GM21367 (cell line): ENCODE results near the gene EVA1A.

Experiments used
- ATAC-seq: cut with Tn5 transposase; IDR thresholded peaks from one replicate; pipeline ENCODE4 v1.9.1; 2021; ENCODE audit not compliant: unreplicated experiment

Gene EVA1A

GRCh38 chr2:75592030-75592429 is 31.3 kb upstream of the EVA1A start:
- no peak for ATAC-seq

- no peak for ATAC-seq
These were observed 28.8 kb upstream of the EVA1A start for GRCh38 chr2:75589391-75590105.

DNA sequence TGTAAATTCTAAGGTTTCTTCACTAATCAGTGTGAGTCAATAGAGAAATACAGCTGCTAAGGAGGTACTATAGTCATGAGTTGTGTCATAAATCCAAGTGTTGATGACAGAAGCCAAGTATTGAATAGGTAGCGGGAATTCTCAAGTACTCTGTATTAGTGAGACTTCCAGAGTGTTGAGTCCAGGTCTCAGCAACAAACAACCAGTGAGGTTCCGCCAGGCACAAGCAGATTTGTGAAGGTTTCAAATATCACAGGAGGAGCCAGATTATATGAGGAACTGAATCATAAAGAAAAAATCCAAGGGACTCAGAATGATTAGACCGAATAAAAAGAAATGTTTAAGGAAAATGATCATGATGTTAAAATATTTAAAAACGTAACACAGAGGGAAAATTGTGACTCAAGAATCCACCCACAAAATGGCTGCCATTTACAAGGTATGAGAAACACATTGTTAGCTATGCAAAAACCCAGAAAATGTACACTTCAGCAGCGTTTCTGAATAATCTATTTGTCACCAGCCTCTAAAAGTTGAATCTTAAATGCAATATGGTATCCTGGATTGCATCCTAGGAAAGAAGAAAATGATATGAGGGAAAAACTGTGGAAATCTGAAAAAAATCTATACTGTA is 27.3 kb upstream of the EVA1A start:
- no peak for ATAC-seq

DNA sequence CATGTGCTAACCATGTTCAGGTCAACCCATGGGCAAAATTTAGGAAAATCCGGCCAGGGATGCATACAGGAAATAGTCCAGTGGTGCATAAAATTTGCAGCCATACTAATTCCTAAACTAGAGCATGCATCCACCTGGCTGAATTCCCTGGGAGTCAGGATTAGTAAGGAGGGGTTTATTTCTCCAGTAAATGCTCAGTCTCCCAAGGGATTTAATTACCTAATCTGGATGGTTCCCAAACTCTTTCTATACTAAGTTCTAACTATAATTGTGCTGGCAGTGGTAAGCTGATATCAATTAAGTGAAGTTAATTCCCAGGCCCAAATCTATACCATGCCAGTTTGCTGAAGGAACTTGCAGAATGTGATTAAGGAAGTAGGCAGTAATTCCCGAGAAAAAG is 26.2 kb upstream of the EVA1A start:
- ATAC-seq = no peak

DNA sequence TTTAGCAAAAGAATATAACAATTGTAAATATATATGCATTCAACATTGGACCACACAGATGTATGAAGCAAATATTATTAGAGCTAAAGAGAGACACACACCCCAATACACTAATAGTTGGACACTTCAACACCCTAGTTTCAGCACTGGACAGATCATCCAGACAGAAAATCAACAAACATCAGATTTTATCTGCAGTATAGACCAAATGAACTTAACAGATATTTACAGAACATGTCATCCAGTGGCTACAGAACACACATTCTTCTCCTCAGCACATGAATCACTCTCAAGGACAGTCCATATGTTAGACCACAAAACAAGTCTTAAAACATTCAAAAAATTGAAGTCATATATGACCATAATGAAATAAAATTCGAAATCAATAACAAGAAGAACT is 22.1 kb upstream of the EVA1A start:
- ATAC-seq = no peak

DNA sequence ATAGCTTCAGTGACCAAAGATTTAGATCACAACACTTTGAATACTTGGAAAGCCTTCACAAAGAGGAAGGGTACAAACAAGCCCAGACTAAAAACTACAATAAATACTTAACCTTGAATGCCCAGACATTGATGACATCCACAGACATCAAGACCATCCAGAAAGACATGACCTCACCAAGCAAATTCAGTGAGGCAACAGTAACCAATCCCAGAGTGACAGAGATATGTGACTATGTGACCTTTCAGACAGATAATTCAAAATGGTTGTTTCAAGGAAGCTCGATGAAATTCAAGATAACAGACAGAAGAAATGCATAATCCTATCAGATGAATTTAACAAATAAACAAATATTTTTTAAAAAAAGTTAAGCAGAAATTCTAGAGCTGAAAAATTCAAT is 19.9 kb upstream of the EVA1A start:
- ATAC-seq = no peak

GRCh38 chr2:75580156-75580555 is 19.4 kb upstream of the EVA1A start:
- ATAC-seq = no peak

DNA sequence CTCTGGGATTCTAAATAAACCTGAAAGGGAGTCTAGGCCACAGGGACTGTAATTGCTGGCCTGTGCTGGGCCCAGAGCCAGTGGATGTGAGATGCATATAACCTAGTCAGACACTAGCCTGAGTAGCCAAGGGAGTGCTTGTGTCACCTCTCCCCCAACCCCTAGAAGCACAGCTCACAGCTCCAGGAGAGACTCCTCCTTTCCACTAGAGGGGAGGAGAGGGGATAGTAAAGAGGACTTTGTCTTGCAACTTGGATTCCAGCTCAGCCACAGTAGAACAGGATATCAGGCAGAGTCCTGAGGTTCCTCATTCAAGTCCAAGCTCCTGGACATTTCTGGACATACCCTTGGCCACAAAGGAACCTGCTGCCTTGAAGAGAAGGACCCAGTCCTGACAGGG is 18.4 kb upstream of the EVA1A start:
- ATAC-seq = no peak

DNA sequence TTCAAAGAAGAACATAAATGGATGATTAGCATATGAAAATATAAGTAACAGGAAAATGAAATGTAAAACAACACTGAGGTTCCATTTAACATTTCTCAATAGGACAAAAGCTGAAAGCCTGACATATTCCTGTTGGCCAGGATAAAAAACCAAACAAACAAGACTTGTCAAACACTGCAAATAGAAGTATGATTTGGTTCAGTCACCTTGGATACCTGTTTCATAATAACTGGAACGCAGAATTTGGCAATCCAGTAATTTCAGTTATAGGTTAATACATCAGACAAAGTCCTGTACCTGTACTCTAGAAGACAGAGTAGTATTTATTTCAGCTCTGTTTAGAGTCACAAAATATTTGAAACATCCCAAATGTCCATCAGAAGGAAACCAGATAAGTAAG is 16.5 kb upstream of the EVA1A start:
- no peak for ATAC-seq

DNA sequence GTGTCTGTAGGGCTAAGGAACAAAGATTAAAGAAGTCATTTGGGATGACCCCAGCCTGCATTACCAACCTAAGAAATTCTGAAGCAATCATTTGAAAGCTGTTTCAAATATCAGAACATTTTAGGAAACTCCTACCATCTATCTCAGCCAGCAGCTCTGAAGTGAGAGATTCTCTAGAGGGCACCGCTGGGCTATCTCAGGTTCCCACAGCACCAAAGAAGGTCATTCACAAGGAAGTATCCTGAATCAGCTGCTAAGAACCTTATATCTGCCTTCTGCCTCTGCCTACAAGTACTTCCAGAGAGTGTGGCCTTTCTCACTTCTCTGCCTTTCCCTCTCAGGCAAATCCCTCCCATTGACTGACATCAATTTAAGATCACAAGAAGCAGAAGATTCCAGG is 13.4 kb upstream of the EVA1A start:
- no peak for ATAC-seq

DNA sequence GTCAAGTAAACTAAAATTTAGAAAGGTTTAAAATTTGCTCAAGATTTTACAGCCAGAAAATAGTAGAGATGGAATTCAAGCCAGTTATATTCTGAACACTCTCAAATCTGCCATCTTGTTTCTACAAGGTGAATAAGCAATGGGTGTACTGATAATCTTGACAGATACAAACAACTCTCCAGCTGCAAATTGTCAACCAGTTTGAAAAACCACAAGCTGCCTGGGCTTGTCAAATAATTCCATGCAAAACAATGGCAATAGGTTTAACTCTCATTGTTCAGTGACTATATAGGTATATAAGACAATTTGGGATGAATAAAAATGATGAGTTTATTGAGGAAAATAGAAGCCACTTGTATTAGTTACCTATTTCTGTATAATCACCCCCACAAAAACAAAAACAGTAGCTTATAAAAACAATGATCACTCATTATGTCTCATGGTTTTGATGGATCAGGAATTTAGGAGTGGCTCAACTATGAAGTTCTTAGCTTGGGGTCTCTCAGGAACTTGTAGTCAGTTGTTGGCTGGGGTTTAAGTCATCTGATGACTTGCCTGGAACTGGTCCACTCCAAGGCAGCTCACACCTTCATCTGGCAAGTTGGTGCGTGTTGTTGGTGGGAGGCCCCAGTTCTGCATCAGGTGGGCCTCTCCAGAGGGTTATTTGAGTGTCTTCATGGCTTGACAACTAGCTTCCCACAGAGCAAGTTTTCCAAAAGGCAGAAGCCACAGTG is 12.6 kb upstream of the EVA1A start:
- ATAC-seq = no peak

GRCh38 chr2:75571730-75572430 is 11.1 kb upstream of the EVA1A start:
- ATAC-seq = no peak

- ATAC-seq = no peak
These were observed 10.4 kb upstream of the EVA1A start for GRCh38 chr2:75570948-75571729.

DNA sequence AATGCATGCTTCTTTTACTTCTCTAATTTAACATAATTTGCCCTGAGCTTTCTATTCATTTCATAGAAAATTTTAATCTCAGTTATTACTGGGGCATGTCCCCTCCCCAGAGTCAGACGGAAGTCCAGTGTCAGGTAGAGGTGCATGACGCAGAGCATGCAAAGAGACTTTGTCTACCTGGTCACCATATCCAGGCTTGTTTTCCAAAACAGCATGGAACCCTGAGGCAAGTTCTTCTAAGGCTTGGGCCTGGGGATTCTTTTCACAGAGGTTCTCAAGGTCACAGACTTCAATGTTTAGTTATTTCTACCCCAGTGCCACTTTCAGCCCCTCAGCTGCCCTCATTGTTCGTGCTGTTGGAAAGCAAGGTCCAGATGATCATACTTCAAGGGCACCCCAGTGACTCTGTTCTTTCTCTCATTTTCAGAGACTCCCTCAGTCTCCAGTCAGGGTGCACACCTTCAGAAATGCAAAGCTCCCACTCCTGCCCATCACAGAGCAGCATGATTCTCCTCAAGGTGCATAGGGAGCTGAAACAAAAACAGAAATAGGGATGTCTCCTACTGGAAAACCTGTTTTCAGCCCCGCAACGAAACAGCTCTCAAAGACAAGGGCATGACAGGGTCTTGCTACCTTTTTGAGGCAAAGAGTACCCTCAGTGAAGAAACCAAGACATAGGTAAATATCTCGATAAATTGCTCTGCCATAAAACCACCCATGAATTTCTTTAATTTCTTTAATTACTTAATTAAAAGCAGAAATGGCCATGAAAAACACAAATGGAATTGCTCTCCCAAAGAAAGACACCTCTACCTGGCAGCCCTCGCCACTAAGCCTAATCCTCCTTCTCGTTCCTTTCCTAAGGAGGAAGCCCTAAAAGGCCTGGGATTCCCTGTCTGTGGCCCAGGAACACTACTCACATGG is 9.5 kb upstream of the EVA1A start:
- no peak for ATAC-seq

DNA sequence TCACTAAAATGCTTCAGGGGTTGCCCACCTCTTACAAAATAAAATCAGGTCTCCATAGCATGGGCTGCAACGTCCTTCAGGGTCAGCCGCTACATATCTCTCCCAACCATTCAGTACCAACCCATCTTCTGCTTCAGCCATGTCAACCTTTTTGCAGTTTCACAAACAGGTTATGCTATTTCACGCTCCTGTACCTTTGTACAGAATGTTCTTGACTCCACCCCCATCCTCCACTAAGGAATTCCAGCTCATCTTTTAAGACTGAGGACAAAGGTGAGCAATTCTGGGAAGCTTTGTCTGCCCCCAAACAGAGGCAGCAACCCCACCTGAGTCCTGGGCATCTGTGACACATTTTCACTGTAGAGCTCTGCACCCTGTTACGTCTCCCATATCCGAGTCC is 8.8 kb upstream of the EVA1A start:
- ATAC-seq = no peak

DNA sequence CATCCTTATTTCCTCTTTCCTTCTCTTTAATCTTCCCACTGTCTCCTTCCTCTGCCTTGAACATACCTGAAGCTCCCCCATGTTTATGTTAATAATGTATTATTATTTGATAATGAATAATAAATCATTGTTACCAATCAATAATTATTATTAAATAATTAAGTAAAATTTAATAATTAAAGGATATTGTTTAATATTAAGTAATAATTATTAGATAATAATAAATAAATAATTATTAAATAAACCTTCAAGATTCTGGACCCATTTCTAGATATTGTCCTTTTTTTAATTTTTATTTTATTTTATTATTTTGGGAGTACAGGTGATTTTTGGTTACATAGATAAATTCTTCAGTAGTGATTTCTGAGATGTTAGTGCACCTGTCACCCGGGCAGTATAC is 7.4 kb upstream of the EVA1A start:
- ATAC-seq = no peak

GRCh38 chr2:75565472-75566462 is 5.0 kb upstream of the EVA1A start:
- no peak for ATAC-seq

GRCh38 chr2:75564713-75565359 is 4.1 kb upstream of the EVA1A start:
- ATAC-seq = no peak
